GM21825 (cell line): ENCODE measurements around the gene AMT.
A peak's percentile ranks its signal among the peaks of the same experiment; 100 is the strongest.
"Not testable (repeated sequence)": the region's sequence is repeated elsewhere in the genome, so short reads cannot be mapped to it uniquely, and the experiment has no call there.

Source experiments
- ATAC-seq: cut with Tn5 transposase; IDR thresholded peaks from one replicate; pipeline ENCODE4 v1.9.1; 2021; ENCODE audit warnings: mild to moderate bottlenecking, moderate library complexity; ENCODE audit not compliant: unreplicated experiment

Gene AMT

DNA sequence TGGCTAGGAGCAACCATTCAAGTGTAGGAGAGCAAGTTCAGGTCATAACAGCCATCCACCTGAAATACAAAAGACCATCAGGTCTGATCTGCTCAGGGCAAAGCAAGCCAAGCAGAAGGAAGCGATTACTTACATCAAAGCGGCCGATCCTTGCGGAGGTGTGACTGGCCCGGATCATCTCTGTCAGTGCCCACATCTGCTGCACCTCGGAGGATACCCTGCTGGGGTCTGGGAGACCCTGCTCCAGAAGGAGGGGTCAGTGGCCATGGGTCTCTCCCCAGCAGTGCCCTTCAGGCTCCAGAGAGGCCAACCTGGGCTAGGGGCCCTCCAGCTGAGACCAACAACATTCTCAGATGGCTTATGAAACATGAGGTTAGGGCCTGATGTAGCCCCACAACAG is 2.5 kb upstream of the AMT start:
- ATAC-seq: no peak

DNA sequence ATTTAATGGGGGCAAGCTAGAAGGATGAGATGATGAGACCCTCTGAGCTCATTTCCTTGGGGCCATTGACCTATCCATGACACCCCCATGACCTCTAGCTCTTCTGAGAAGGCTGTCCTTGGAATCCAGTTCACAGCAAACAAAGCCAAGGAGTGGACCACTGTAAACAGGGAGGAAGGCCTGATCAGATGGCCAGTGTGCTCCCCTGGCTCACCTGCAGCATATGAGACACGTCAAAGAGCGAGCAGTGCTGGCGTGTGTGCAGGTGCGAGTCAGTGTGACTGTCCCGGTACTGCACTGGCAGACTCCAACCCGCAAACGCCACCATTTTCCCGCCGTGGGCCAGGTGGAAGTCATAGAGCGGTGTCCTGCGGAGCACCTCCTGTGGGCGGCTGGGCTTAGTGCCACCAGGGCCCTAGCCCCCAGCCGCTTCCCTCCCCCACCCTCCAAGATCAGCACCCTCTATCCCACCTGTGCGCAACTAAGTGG is 339 bp downstream of the AMT start:
- ATAC-seq: no peak

- ATAC-seq: no peak
Measured at GRCh38 chr3:49417516-49418120, 4.7 kb downstream of the AMT start.

DNA sequence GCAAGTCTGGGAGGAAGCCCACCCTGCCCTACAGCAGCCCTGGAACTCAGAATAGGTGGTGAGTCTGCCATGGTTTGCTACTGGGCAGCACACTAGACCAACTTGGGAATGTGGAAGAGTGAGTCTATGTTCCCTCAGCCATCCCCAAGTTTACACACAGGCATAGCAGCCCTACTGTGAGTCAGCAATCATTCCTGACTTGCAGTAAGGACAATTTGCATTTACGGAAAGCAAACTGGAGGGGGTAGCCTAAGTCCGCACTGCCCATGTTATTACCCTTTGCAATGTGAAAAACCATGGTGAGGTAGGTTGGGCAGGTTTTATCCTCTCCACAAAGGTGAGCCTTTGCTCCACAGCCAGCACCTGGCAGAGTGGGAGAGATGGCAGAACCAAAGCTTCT is 5.4 kb downstream of the AMT start:
- ATAC-seq: no peak

- no peak for ATAC-seq
Measured at GRCh38 chr3:49415931-49416601, 6.2 kb downstream of the AMT start.

DNA sequence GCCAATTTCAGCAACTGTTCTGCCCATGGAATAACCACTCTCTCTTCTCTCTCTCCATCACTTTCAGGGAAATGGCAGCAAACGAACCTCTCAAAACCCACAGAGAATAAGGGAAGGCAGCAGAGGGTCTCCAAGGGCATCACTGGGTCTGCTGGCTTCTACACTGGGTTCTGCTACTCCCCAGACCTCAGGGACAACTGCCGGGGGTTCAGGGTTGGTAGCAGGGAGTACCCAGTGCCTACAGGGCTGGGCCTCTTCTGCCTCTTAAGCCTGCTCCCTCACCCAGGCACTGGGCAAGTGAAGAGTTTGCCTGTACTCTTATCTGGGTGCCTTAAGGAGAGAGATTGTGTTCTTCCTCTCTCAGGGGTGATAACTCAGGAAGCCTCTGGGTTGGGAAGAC is 7.5 kb downstream of the AMT start:
- ATAC-seq: no peak

- no peak for ATAC-seq
Measured at GRCh38 chr3:49413338-49413734, 8.9 kb downstream of the AMT start.

DNA sequence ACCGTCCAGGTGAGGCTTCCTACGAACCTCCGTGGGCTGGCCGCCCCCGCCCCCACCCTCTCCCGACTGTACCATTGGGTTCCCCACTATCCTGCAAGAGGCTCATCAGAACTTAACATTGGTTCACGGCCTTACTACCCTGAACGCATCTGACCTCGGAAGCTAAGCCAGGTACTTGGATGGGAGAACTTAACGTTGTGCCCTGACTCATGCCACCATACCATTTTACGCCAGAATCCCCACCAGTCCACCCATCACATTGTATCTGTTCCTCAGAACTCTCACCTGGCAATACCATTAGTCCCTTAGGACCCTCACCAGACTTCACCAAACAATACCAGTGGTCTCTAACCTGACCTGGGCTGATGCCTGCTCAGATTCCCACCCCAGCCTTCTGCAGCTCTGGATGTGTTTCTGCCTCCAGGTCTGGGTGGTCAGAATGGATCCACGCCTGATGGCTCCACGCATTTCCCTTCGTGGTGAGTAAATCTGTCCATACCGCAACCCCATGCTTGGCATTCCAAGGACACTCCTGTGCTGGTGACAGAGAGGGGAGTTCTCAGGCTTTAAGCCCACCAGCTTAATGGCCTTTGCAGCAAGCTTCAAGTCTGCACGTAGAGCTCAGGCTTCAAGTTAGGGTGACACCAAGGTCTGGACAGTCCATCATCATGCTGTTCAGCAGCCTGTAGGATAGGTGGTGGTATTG is 9.5 kb downstream of the AMT start:
- no peak for ATAC-seq

DNA sequence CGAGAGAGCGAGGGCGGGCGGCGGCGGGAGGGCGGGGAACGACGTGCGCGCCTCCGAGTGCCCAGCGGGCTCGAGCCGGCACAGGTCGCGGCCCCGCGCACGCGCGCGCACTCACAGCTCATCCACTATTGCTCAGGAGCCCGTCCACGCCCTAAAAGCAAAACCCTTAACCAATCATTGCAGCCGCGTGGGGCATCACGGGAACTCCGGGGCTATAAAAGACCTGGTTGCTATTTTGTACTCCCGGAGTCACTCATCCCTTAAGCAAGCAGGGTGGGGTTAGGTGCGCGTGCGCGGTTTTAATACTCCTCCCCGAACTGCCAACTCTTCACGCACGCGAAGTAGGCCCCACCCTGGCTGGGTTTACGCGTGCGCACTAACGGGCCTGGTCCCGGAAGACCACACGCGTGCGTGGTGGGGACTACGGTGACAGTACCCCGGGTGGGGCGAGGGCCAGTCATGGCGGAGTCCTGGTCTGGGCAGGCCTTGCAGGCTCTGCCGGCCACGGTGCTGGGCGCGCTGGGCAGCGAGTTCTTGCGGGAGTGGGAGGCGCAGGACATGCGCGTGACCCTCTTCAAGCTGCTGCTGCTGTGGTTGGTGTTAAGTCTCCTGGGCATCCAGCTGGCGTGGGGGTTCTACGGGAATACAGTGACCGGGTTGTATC is 10.2 kb downstream of the AMT start, which contains the start of the genes RHOA and TCTA:
Gene RHOA (minus strand): TSS at position 9 of the 664 bp plus-strand sequence. CDS start 36,387 bp downstream, outside the sequence.
Gene TCTA (plus strand): TSS at position 456 of the 664 bp plus-strand sequence. CDS start 4 bp downstream, at position 460.
- ATAC-seq: peak; percentile 67

GRCh38 chr3:49411535-49411967 is 10.7 kb downstream of the AMT start:
- peak; percentile 34 for ATAC-seq

DNA sequence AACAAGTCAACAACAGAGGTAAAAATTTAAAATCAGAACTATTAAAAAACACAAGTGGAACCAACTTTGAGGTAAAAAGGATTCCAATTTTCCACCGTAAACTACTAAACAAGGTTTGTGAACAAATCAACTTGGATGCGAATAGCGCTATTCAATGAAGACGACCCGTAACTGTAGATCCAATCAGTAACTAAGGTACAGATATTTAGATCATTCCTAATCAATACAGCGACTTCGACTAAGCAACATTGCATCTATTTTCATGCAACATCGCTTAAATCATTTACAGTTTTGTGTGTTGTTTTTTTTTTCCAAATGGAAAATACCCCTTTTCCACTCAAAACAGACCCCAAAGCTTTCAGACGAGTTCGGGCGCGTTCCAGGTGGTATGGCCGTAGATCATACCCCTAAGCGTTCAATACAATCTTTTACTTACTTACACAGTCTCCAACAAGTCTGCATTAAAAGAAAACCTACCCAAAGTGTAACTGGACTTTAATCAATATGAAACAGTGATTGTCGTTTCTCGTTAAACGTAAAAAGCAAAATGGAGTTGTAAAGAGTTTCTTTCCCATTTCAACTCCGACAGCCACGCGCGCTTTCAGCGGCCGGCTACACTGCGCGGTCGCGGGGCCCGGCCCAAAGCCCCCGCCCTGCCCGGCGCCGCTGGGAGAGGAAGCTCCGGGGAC is 11.3 kb downstream of the AMT start:
- ATAC-seq: no peak

GRCh38 chr3:49410066-49410845 is 12.0 kb downstream of the AMT start:
- ATAC-seq: no peak

DNA sequence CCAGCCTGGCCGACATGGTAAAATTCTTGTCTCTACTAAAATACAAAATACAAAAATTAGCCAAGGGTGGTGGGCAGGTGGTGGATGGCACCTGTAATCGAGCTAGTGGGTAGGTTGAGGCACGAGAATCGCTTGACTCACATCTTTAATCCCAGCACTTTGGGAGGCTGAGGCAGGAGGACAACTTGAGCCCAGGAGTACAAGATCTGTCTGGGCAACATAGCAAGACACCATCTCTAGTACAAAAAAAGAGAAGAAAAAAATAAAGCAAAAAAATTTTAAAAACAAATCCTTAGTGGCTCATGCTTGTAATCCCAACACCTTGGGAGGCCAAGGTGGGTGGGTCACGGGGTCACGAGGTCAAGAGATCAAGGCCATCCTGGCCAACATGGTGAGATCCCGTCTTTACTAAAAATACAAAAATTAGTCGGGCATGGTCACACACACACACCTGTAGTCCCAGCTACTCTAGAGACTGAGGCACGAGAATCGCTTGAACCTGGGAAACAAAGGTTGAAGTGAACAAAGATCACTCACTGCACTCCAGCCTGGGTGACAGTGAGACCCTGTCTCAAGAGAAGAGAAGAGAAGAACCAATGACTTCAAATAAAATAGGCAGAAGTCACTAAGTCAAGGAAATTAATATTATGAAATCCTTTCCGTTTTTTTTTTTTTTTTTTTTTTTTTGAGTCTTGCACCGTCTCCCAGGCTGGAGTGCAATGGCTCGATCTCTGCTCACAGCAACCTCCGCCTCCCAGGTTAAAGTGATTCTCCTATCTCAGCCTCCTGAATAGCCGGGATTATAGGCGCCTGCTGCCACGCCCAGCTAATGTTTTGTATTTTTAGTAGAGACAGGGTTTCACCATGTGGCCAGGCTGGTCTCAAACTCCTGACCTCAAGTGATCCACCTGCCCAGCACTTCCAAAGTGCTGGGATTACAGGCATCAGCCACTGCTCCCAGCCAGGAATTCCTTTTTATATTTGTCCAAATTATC is 15.4 kb downstream of the AMT start:
- no peak for ATAC-seq

DNA sequence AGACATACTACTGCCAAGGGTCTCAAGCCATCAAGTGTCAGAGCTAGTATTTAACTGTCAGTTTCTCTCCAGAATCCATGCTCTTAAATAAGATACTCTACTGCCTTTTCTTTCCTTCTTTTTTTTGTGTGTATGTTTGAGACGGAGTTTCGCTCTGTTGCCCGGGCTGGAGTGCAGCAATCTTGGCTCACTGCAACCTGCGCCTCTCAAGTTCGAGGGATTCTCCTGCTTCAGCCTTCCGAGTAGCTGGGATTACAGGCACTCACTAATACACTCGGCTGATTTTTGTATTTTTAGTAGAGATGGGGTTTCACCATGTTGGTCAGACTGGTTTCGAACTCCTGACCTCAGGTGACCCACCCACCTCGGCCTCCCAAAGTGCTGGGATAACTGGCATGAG is 16.7 kb downstream of the AMT start:
- not testable (repeated sequence) for ATAC-seq

GRCh38 chr3:49403891-49404290 is 18.4 kb downstream of the AMT start:
- no peak for ATAC-seq

- no peak for ATAC-seq
Measured at GRCh38 chr3:49401766-49402165, 20.5 kb downstream of the AMT start.

DNA sequence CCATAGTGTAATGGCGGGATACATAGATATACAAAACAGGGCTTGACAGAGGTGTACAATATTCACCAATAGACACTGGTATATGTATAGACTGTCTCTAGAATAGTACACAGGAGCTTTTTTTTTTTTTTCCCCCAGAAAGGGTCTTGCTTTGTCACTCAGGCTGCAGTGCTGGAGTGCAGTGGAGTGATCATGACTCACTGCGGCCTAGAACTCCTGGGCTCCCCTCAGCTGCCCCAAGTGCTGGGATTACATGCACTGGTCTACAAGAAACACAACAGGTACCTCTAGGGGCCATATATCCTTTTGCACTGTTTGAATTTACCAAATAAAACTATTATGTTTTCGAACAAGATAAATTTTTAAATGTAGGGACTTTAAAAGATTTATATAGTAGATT is 22.8 kb downstream of the AMT start:
- ATAC-seq: no peak

DNA sequence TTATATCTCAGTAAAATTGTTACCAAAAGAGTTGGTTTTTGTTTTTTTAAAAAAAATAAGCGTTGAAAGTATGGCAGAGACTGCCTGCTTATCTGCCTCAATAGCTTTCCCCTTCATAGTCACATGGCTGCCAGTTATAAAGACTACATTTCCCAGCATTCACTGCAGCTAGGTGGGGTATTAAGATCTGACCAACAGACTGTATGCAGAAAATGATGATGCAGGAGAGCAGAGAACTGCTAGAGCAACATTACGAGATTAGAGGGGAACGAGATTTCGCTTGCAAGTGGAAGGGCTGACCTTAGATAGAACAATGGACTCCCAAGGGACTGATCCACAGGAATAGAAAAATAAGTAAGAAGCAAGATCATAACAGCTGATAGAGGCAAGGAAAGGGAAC is 24.8 kb downstream of the AMT start:
- ATAC-seq: no peak

DNA sequence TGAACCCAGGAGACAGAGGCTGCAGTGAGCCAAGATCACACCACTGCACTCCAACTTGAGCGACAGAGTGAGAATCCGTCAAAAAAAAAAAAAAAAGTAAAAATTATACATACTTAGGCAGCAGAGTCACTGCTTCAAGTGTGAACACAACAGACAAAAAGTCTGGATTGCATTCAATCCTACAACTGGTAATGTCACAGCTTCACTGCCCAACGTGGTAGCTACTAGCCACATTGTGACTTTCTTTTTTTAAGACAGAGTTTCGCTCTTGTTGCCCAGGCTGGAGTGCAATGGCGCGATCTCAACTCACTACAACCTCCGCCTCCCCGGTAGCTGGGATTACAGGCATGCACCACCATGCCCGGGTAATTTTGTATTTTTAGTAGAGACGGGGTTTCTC is 31.0 kb downstream of the AMT start:
- not testable (repeated sequence) for ATAC-seq
